Esophagus muscularis mucosa (tissue), 4 donors: ENCODE results near the gene LCE1E. TPM values are rescaled to one million over a fixed set of nuclear protein-coding genes. Genes with fewer than 3 reads are reported as not detected.

ENCODE experiments used
- DNase-seq: peaks from one replicate; pipeline ENCODE4 v3.0.0-alpha.2; 2017; ENCODE audit errors: extremely low spot score
- H3K27ac ChIP-seq, 4 donors: fragments of 200-600 bp; sonication (generic); replicated peaks in 1 of 4; 1 replicate in 3 of 4; 2 replicates in 1 of 4; pipeline ENCODE4 v1.5.1; 2016 to 2019; ENCODE audit warnings: mild to moderate bottlenecking in 1 of 4
- H3K27me3 ChIP-seq, 4 donors: fragments of 200-600 bp; sonication (generic); one replicate each; pipeline versions ENCODE4 v1.5.1 to v1.6.0; 2016 to 2019
- H3K36me3 ChIP-seq, 4 donors: fragments of 200-600 bp; sonication (generic); one replicate each; pipeline ENCODE4 v1.5.1; 2016 to 2019
- H3K4me1 ChIP-seq, 4 donors: fragments of 200-600 bp; sonication (generic); one replicate each; pipeline ENCODE4 v1.5.1; 2016 to 2019
- H3K4me3 ChIP-seq, 4 donors: fragments of 200-600 bp; sonication (generic); 1 replicate in 2 of 4; 2 replicates in 2 of 4; pipeline ENCODE4 v1.5.1; 2016 to 2019; ENCODE audit warnings: mild to moderate bottlenecking in 4 of 4, moderate library complexity in 1 of 4
- H3K9me3 ChIP-seq, 4 donors: fragments of 200-600 bp; sonication (generic); 1 replicate in 3 of 4; 2 replicates in 1 of 4; pipeline ENCODE4 v1.5.1; 2016 to 2019
- CTCF ChIP-seq, 3 experiments: fragments of 200-600 bp in 2 of 3; fragments of 450-650 bp in 1 of 3; sonication (generic) in 2 of 3; IDR thresholded peaks; one replicate each; pipeline ENCODE4 v1.5.1; 2017 to 2019; ENCODE audit warnings: antibody characterized with exemption in 3 of 3, mild to moderate bottlenecking in 2 of 3, moderate library complexity in 1 of 3
- EP300 ChIP-seq: sonication (generic); formaldehyde crosslinking; IDR thresholded peaks from one replicate; pipeline ENCODE4 v1.6.1; 2017; ENCODE audit warnings: antibody characterized with exemption
- POLR2A ChIP-seq: fragments of 450-650 bp; IDR thresholded peaks from one replicate; pipeline ENCODE4 v1.6.1; 2017; ENCODE audit warnings: antibody characterized with exemption, moderate library complexity, mild to moderate bottlenecking, low read depth
- POLR2AphosphoS5 ChIP-seq, 2 donors: sonication (generic); formaldehyde crosslinking; IDR thresholded peaks; one replicate each; pipeline ENCODE4 v1.6.1; 2017; ENCODE audit warnings: antibody characterized with exemption in 2 of 2
- WGBS: methylation state at CpG from one replicate; pipeline ENCODE4 v1.1.5; 2018; 5-methylcytosine and 5-hydroxymethylcytosine counted together
- intact Hi-C: fragments of 100-400 bp; cut with DNase I; formaldehyde crosslinking; loops from one replicate; pipeline ENCODE4 v1.15.1; 2023
- total RNA-seq, 4 donors: library from RNA; depleted of rRNA; stranded (reverse); fragments of >200 nt; gene quantifications; one replicate each; pipeline versions ENCODE4 v1.1.0 to v1.2.1, GENCODE V29; 2016

LCE1E gene
- total RNA-seq, 4 donors from 2014 or later = not detected

GRCh38 chr1:152759453-152760173 lies 26.4 kb upstream of the LCE1E start:
- intact Hi-C loops = no loop called here
- no peak for TF ChIP-seq CTCF (IDR thresholded peaks at IDR 0.05)
- TF ChIP-seq POLR2A = no peak
- no peak for TF ChIP-seq EP300
- TF ChIP-seq POLR2AphosphoS5 (IDR thresholded peaks at IDR 0.05) = no peak
- Histone ChIP-seq H3K27me3 (peaks cover 0 to 3% (median 0%) of the 10 kb centered on the region in 4 donors), H3K36me3 (no peaks in the 10 kb centered on the region), H3K4me1 (no peaks in the 10 kb centered on the region), H3K9me3 (no peaks in the 10 kb centered on the region), H3K4me3 (no peak overlapping the region), H3K27ac (no peak overlapping the region)
- DNase-seq = no peak
- WGBS = 96% methylated on average over 4 of the region's 8 CpGs

GRCh38 chr1:152760551-152761190 lies 25.4 kb upstream of the LCE1E start:
- Histone ChIP-seq H3K4me1 (no peaks in the 10 kb centered on the region), H3K9me3 (no peaks in the 10 kb centered on the region), H3K4me3 (no peak overlapping the region), H3K36me3 (no peaks in the 10 kb centered on the region), H3K27ac (no peak overlapping the region), H3K27me3 (no peaks in the 10 kb centered on the region)
- TF ChIP-seq CTCF (IDR thresholded peaks at IDR 0.05) (no peak), POLR2A (no peak), POLR2AphosphoS5 (IDR thresholded peaks at IDR 0.05) (no peak), EP300 (no peak)
- intact Hi-C loops = no loop called here
- 96% methylated on average over 26 of the region's 31 CpGs for WGBS
- DNase-seq = no peak

GRCh38 chr1:152761609-152762213 lies 24.3 kb upstream of the LCE1E start:
- WGBS = 82% methylated on average over 3 of the region's 3 CpGs
- no peaks in the 10 kb centered on the region for H3K27me3 ChIP-seq
- TF ChIP-seq POLR2A (no peak), CTCF (IDR thresholded peaks at IDR 0.05) (no peak), POLR2AphosphoS5 (IDR thresholded peaks at IDR 0.05) (no peak), EP300 (no peak)
- no peaks in the 10 kb centered on the region for H3K4me1 ChIP-seq
- no peaks in the 10 kb centered on the region for H3K9me3 ChIP-seq
- intact Hi-C loops = no loop called here
- DNase-seq = no peak
- H3K27ac ChIP-seq = no peak overlapping the region
- no peak overlapping the region for H3K4me3 ChIP-seq
- H3K36me3 ChIP-seq = no peaks in the 10 kb centered on the region

- Histone ChIP-seq H3K27me3 (no peaks in the 10 kb centered on the region), H3K36me3 (no peaks in the 10 kb centered on the region), H3K4me1 (no peaks in the 10 kb centered on the region), H3K27ac (no peak overlapping the region), H3K4me3 (no peak overlapping the region), H3K9me3 (no peaks in the 10 kb centered on the region)
- WGBS = 68% methylated on average over 8 of the region's 8 CpGs
- TF ChIP-seq CTCF (IDR thresholded peaks at IDR 0.05) (no peak), POLR2AphosphoS5 (IDR thresholded peaks at IDR 0.05) (no peak), POLR2A (no peak), EP300 (no peak)
- intact Hi-C loops = no loop called here
- DNase-seq = no peak
Measured at GRCh38 chr1:152768847-152769533, 17.1 kb upstream of the LCE1E start.
